GM12878 (cell line): Measurements from ENCODE around the gene PTAFR. TPM values are rescaled to one million over a fixed set of nuclear protein-coding genes. Genes with fewer than 3 reads are reported as not detected.

Experiments used
- ATAC-seq: fragments of 200-7000 bp; cut with Tn5 transposase; 3 replicates; pipeline ENCODE4 v1.9.1; 2020; ENCODE audit warnings: mild to moderate bottlenecking, moderate library complexity
- BruUV-seq: library from RNA; stranded (reverse); fragments of 400-500 nt; replicated peaks from 2 replicates; lab custom pipeline; 2021; lab: Mats Ljungman, UMichigan
- CTCF ChIA-PET: fragments of 300-600 bp; sonication (Branson Sonifier 250); formaldehyde crosslinking; extraction: SDS; loops from one replicate; lab custom pipeline; 2021; ENCODE audit warnings: inconsistent platforms; lab: Yijun Ruan, JAX
- POLR2A ChIA-PET: fragments of 350-600 bp; formaldehyde crosslinking; extraction: SDS; loops from one replicate; lab custom pipeline; 2021; ENCODE audit warnings: inconsistent platforms; lab: Charles Lee
- RAD21 ChIA-PET: fragments of 300-600 bp; sonication (Branson Sonifier 250); formaldehyde crosslinking; loops from one replicate; lab custom pipeline; 2023; ENCODE audit warnings: antibody characterized with exemption; ENCODE audit not compliant: unreplicated experiment; lab: Charles Lee
- SMC1A ChIA-PET: fragments of 300-600 bp; sonication (Branson Sonifier 250); formaldehyde crosslinking; loops from one replicate; lab custom pipeline; 2023; ENCODE audit not compliant: unreplicated experiment, uncharacterized antibody; lab: Charles Lee
- DNase-seq: peaks from one replicate; pipeline ENCODE4 v3.0.0-alpha.2; 2011; ENCODE audit warnings: low read depth, low spot score
- FAIRE-seq: peaks from 3 replicates; lab custom pipeline; 2011; peaks lifted over from hg19 to GRCh38; lab: Jason Lieb, UNC
- H2AFZ ChIP-seq: 2 replicates; pipeline ENCODE4 v1.6.0; 2011; ENCODE audit warnings: low read depth, low read length, control low read depth; ENCODE audit not compliant: control insufficient read depth
- H3K27ac ChIP-seq: 2 replicates; pipeline ENCODE4 v1.5.1; 2011; ENCODE audit warnings: control low read depth; ENCODE audit not compliant: control insufficient read depth, insufficient read depth
- H3K27me3 ChIP-seq, 2 experiments: replicated peaks in 1 of 2; 2 replicates each; pipeline versions ENCODE4 v1.6.0 to v1.6.1; 2011; ENCODE audit warnings: low read length in 1 of 2; ENCODE audit not compliant: control insufficient read depth in 2 of 2, insufficient read depth in 2 of 2
- H3K36me3 ChIP-seq, 2 experiments: 2 replicates each; pipeline ENCODE4 v1.5.1; 2011; ENCODE audit warnings: low read length in 1 of 2; ENCODE audit not compliant: control insufficient read depth in 2 of 2, insufficient read depth in 2 of 2
- H3K4me1 ChIP-seq: 2 replicates; pipeline ENCODE4 v1.6.1; 2011; ENCODE audit warnings: mild to moderate bottlenecking, low read length, moderate library complexity, mixed read lengths; ENCODE audit not compliant: control insufficient read depth, insufficient read depth
- H3K4me2 ChIP-seq: 2 replicates; pipeline ENCODE4 v1.6.0; 2011; ENCODE audit warnings: control low read depth; ENCODE audit not compliant: control insufficient read depth, insufficient read depth
- H3K4me3 ChIP-seq: fragments of 200-600 bp; sonication (generic); 2 replicates; pipeline ENCODE4 v1.5.1; 2016
- H3K79me2 ChIP-seq: 2 replicates; pipeline ENCODE4 v1.6.0; 2011; ENCODE audit warnings: low read length; ENCODE audit not compliant: control insufficient read depth, insufficient read depth
- H3K9ac ChIP-seq: 2 replicates; pipeline ENCODE4 v1.8.0; 2011; ENCODE audit warnings: low read length, control low read depth, mixed read lengths; ENCODE audit not compliant: control insufficient read depth, insufficient read depth
- H3K9me3 ChIP-seq: replicated peaks from 3 replicates; pipeline ENCODE4 v1.5.1; 2011; ENCODE audit warnings: mild to moderate bottlenecking, low read length; ENCODE audit not compliant: control insufficient read depth, insufficient read depth
- H4K20me1 ChIP-seq: 2 replicates; pipeline ENCODE4 v1.6.0; 2011; ENCODE audit not compliant: control insufficient read depth, insufficient read depth
- BCL11A ChIP-seq: IDR thresholded peaks from 2 replicates; pipeline ENCODE4 v1.6.1; 2011; ENCODE audit warnings: low read depth, low read length
- BCLAF1 ChIP-seq: fragments of 450-650 bp; IDR thresholded peaks from 2 replicates; pipeline ENCODE4 v1.6.1; 2017; ENCODE audit warnings: antibody characterized with exemption, mild to moderate bottlenecking, moderate library complexity
- CUX1 ChIP-seq: IDR thresholded peaks from 2 replicates; pipeline ENCODE4 v1.6.1; 2012; ENCODE audit warnings: improper control_type of control experiment, low read depth, low read length; ENCODE audit not compliant: insufficient replicate concordance
- ELK1 ChIP-seq: IDR thresholded peaks from 2 replicates; pipeline ENCODE4 v1.6.1; 2012; ENCODE audit warnings: low read depth, low read length, improper control_type of control experiment
- KLF5 ChIP-seq: fragments of 450-650 bp; IDR thresholded peaks from 2 replicates; pipeline ENCODE4 v1.6.1; 2014; ENCODE audit warnings: mild to moderate bottlenecking; ENCODE audit not compliant: partially characterized antibody
- LARP7 ChIP-seq: fragments of 450-650 bp; IDR thresholded peaks from 2 replicates; pipeline ENCODE4 v1.6.1; 2017; ENCODE audit warnings: mild to moderate bottlenecking
- MEF2B ChIP-seq: fragments of 450-650 bp; IDR thresholded peaks from 2 replicates; pipeline ENCODE4 v1.6.1; 2018; ENCODE audit warnings: mild to moderate bottlenecking, moderate library complexity; ENCODE audit not compliant: partially characterized antibody, poor library complexity, severe bottlenecking
- NBN ChIP-seq: fragments of 450-650 bp; IDR thresholded peaks from 2 replicates; pipeline ENCODE4 v1.6.1; 2016
- RAD51 ChIP-seq: fragments of 450-650 bp; IDR thresholded peaks from 2 replicates; pipeline ENCODE4 v1.6.1; 2016; ENCODE audit warnings: moderate library complexity, mild to moderate bottlenecking, inconsistent platforms
- SMARCA5 ChIP-seq: fragments of 450-650 bp; IDR thresholded peaks from 2 replicates; pipeline ENCODE4 v1.6.1; 2017; ENCODE audit warnings: mild to moderate bottlenecking
- SMC3 ChIP-seq: IDR thresholded peaks from 2 replicates; pipeline ENCODE4 v1.6.1; 2011; ENCODE audit warnings: low read length, improper control_type of control experiment, borderline replicate concordance
- SREBF1 ChIP-seq: IDR thresholded peaks from 2 replicates; pipeline ENCODE4 v1.6.1; 2012; ENCODE audit warnings: mild to moderate bottlenecking, low read length
- WGBS: methylation state at CpG from one replicate; pipeline ENCODE4 v1.1.6; 2016; ENCODE audit warnings: low lambda C conversion rate; ENCODE audit not compliant: insufficient replicate concordance, insufficient coverage; ENCODE audit errors: missing lambda C conversion rate; 5-methylcytosine and 5-hydroxymethylcytosine counted together
- in situ Hi-C: fragments of 300-500 bp; cut with MboI; formaldehyde crosslinking; loops from 9 replicates; pipeline ENCODE4 v1.14.3; 2018; ENCODE audit warnings: mixed read lengths
- intact Hi-C: fragments of 100-400 bp; cut with micrococcal nuclease; formaldehyde crosslinking; loops from one replicate; pipeline ENCODE4 v1.14.2; 2022; ENCODE audit not compliant: unreplicated experiment
- polyA plus RNA-seq, 11 experiments: library from polyadenylated mRNA; depleted of rRNA in 4 of 11; unstranded in 6 of 11; stranded (reverse) in 5 of 11; fragments of >200 nt; fragmentation: Nextera tagmentation in 4 of 11; fragmentation: Illumina TruSeq in 1 of 11; extraction: Ambion mirVana in 4 of 11; extraction: Trizol in 1 of 11; gene quantifications; 1 replicate in 1 of 11; 2 replicates in 10 of 11; pipeline versions ENCODE4 v1.2.1 to v1.2.3, GENCODE V29; 2011 to 2016; ENCODE audit warnings: inconsistent platforms in 2 of 11, missing spikeins in 2 of 11, low read depth in 1 of 11
- total RNA-seq, 4 experiments: library from RNA; depleted of rRNA in 3 of 4; stranded (reverse); fragments of >200 nt in 3 of 4; fragmentation: Illumina TruSeq in 1 of 4; extraction: Trizol in 1 of 4; gene quantifications; 2 replicates each; pipeline versions ENCODE4 v1.2.1 to v1.2.3, GENCODE V29; 2013 to 2021

PTAFR gene
- total and polyA plus RNA-seq, 10 of the 15 experiments (the other 5 are each of a cell fraction or from before 2014, with no cell fraction given): 17.5 to 251 (median 27.7) TPM

- TF ChIP-seq CUX1 (no peak), RAD51 (no peak), SREBF1 (no peak), NBN (no peak), SMC3 (no peak)
Measured at GRCh38 chr1:28119556-28119955, 56.9 kb downstream of the PTAFR start (continued).

GRCh38 chr1:28118640-28119307, 57.7 kb downstream of the PTAFR start:
- BruUV-seq: no TSS peak
- POLR2A ChIA-PET: interaction anchor here (0.7 to 1.9 kb wide), 6 partner anchors 8 to 81 kb away, joined by 3 to 12 read pairs (median 6); no protein-coding TSS in a partner anchor
- 0 out of 2 replicates have a peak overlapping the region, but pooled peaks have one; percentile 8 for H3K4me2 ChIP-seq
- no peak for TF ChIP-seq ELK1
- TF ChIP-seq SMARCA5: no peak
- no peak for TF ChIP-seq BCLAF1
- no peak for TF ChIP-seq MEF2B
- no peak for TF ChIP-seq LARP7
- no peak for TF ChIP-seq BCL11A
- no peak for TF ChIP-seq SREBF1
- no peak for TF ChIP-seq KLF5

More at GRCh38 chr1:28118640-28119307, 57.7 kb downstream of the PTAFR start:
- peaks cover 27% of the 10 kb centered on the region for H3K4me1 ChIP-seq
- no peaks in the 10 kb centered on the region for H4K20me1 ChIP-seq
- H3K27ac ChIP-seq: no peak overlapping the region
- WGBS: 70% methylated on average over 5 of the region's 5 CpGs
- H3K79me2 ChIP-seq: no peaks in the 10 kb centered on the region
- H3K4me3 ChIP-seq: no peak overlapping the region
- DNase-seq (no peak), ATAC-seq (peak; percentile 24), FAIRE-seq (peak; percentile 62)
- ChIA-PET SMC1A (interaction anchor here (1.1 to 2.0 kb wide), 2 partner anchors 10 to 16 kb away, joined by 3 to 9 read pairs; no protein-coding TSS in a partner anchor), RAD21 (interaction anchor here (1.2 to 11.7 kb wide), 4 partner anchors 11 to 55 kb away, joined by 3 to 113 read pairs (median 4); partner anchors contain the start of gene EYA3), CTCF (interaction anchor here (0.6 to 2.1 kb wide), 6 partner anchors 15 to 518 kb away, joined by 3 to 7 read pairs (median 4); partner anchors contain the start of gene EYA3)
- no peaks in the 10 kb centered on the region for H3K9me3 ChIP-seq
- no peaks in the 10 kb centered on the region for H3K27me3 ChIP-seq
- H3K36me3 ChIP-seq: no peaks in the 10 kb centered on the region
- no peak overlapping the region for H3K9ac ChIP-seq
- H2AFZ ChIP-seq: no peak overlapping the region
- in situ Hi-C loops: no loop called here
- intact Hi-C loops: no loop called here
